Mucosa of stomach (tissue), 1 donor: Measurements from ENCODE around the gene OPRL1.

Source experiments
- H3K27me3 ChIP-seq: one replicate; pipeline ENCODE4 v1.7.0; 2013; ENCODE audit warnings: mild to moderate bottlenecking, low read length; ENCODE audit not compliant: control insufficient read depth, insufficient read depth
- H3K36me3 ChIP-seq: one replicate; pipeline ENCODE4 v1.7.0; 2013; ENCODE audit warnings: low read length; ENCODE audit not compliant: control insufficient read depth, insufficient read depth
- H3K4me1 ChIP-seq: one replicate; pipeline ENCODE4 v1.7.0; 2013; ENCODE audit warnings: mild to moderate bottlenecking, low read length; ENCODE audit not compliant: control insufficient read depth, insufficient read depth
- H3K4me3 ChIP-seq: one replicate; pipeline ENCODE4 v1.7.0; 2013; ENCODE audit warnings: low read length
- H3K9ac ChIP-seq: one replicate; pipeline ENCODE4 v1.7.0; 2013; ENCODE audit warnings: mild to moderate bottlenecking, low read length, moderate library complexity
- H3K9me3 ChIP-seq: one replicate; pipeline ENCODE4 v1.7.0; 2013; ENCODE audit warnings: mild to moderate bottlenecking, low read length, moderate library complexity; ENCODE audit not compliant: control insufficient read depth
- donor health status: Pancreatic carcinoma.

Gene OPRL1

GRCh38 chr20:64091340-64091739 is 11.5 kb downstream of the OPRL1 start:
- Histone ChIP-seq H3K9ac (no peak overlapping the region), H3K27me3 (peaks cover 7% of the 10 kb centered on the region), H3K4me1 (no peaks in the 10 kb centered on the region), H3K36me3 (no peaks in the 10 kb centered on the region), H3K9me3 (no peaks in the 10 kb centered on the region), H3K4me3 (no peak overlapping the region)

- no peak overlapping the region for H3K4me3 ChIP-seq
- no peaks in the 10 kb centered on the region for H3K36me3 ChIP-seq
- H3K9me3 ChIP-seq, result no peaks in the 10 kb centered on the region
- peaks cover 6% of the 10 kb centered on the region for H3K27me3 ChIP-seq
- no peaks in the 10 kb centered on the region for H3K4me1 ChIP-seq
- H3K9ac ChIP-seq, result no peak overlapping the region
Observed at GRCh38 chr20:64091770-64092169, 11.9 kb downstream of the OPRL1 start.

GRCh38 chr20:64092258-64093012 is 12.6 kb downstream of the OPRL1 start:
- no peak overlapping the region for H3K9ac ChIP-seq
- H3K4me1 ChIP-seq, result no peaks in the 10 kb centered on the region
- no peaks in the 10 kb centered on the region for H3K9me3 ChIP-seq
- no peaks in the 10 kb centered on the region for H3K36me3 ChIP-seq
- H3K4me3 ChIP-seq, result no peak overlapping the region
- H3K27me3 ChIP-seq, result peaks cover 6% of the 10 kb centered on the region

GRCh38 chr20:64093013-64093503 is 13.2 kb downstream of the OPRL1 start:
- Histone ChIP-seq H3K4me3 (no peak overlapping the region), H3K9me3 (no peaks in the 10 kb centered on the region), H3K4me1 (no peaks in the 10 kb centered on the region), H3K9ac (no peak overlapping the region), H3K36me3 (no peaks in the 10 kb centered on the region), H3K27me3 (peaks cover 6% of the 10 kb centered on the region)

- Histone ChIP-seq H3K9me3 (no peaks in the 10 kb centered on the region), H3K4me3 (no peak overlapping the region), H3K36me3 (no peaks in the 10 kb centered on the region), H3K4me1 (no peaks in the 10 kb centered on the region), H3K27me3 (peaks cover 11% of the 10 kb centered on the region), H3K9ac (no peak overlapping the region)
Observed at GRCh38 chr20:64095455-64095854, 15.6 kb downstream of the OPRL1 start.

- H3K9ac ChIP-seq, result no peak overlapping the region
- H3K9me3 ChIP-seq, result no peaks in the 10 kb centered on the region
- no peaks in the 10 kb centered on the region for H3K4me1 ChIP-seq
- no peaks in the 10 kb centered on the region for H3K36me3 ChIP-seq
- H3K4me3 ChIP-seq, result no peak overlapping the region
- peaks cover 15% of the 10 kb centered on the region for H3K27me3 ChIP-seq
Observed at GRCh38 chr20:64095927-64096326, 16.0 kb downstream of the OPRL1 start.

- Histone ChIP-seq H3K9me3 (no peaks in the 10 kb centered on the region), H3K27me3 (peaks cover 21% of the 10 kb centered on the region), H3K36me3 (no peaks in the 10 kb centered on the region), H3K9ac (no peak overlapping the region), H3K4me3 (no peak overlapping the region), H3K4me1 (no peaks in the 10 kb centered on the region)
Observed at GRCh38 chr20:64096535-64096934, 16.7 kb downstream of the OPRL1 start.

GRCh38 chr20:64098471-64099013 is 18.7 kb downstream of the OPRL1 start:
- no peak overlapping the region for H3K9ac ChIP-seq
- peaks cover 6% of the 10 kb centered on the region for H3K4me1 ChIP-seq
- H3K4me3 ChIP-seq, result no peak overlapping the region
- no peaks in the 10 kb centered on the region for H3K9me3 ChIP-seq
- H3K36me3 ChIP-seq, result no peaks in the 10 kb centered on the region
- H3K27me3 ChIP-seq, result peaks cover 35% of the 10 kb centered on the region

GRCh38 chr20:64099086-64099786 is 19.4 kb downstream of the OPRL1 start:
- H3K36me3 ChIP-seq, result no peaks in the 10 kb centered on the region
- peaks cover 6% of the 10 kb centered on the region for H3K4me1 ChIP-seq
- no peak overlapping the region for H3K4me3 ChIP-seq
- no peak overlapping the region for H3K9ac ChIP-seq
- peaks cover 39% of the 10 kb centered on the region for H3K27me3 ChIP-seq
- H3K9me3 ChIP-seq, result no peaks in the 10 kb centered on the region

GRCh38 chr20:64099880-64100565 is 20.1 kb downstream of the OPRL1 start:
- H3K9ac ChIP-seq, result no peak overlapping the region
- H3K9me3 ChIP-seq, result no peaks in the 10 kb centered on the region
- H3K36me3 ChIP-seq, result no peaks in the 10 kb centered on the region
- H3K4me3 ChIP-seq, result no peak overlapping the region
- peaks cover 39% of the 10 kb centered on the region for H3K27me3 ChIP-seq
- peaks cover 6% of the 10 kb centered on the region for H3K4me1 ChIP-seq

- Histone ChIP-seq H3K36me3 (no peaks in the 10 kb centered on the region), H3K9ac (no peak overlapping the region), H3K4me3 (no peak overlapping the region), H3K4me1 (peaks cover 6% of the 10 kb centered on the region), H3K9me3 (no peaks in the 10 kb centered on the region), H3K27me3 (peaks cover 39% of the 10 kb centered on the region)
Observed at GRCh38 chr20:64100566-64100888, 20.6 kb downstream of the OPRL1 start.
